ENCODE data around the gene TCP1. TPM values are rescaled to one million over a fixed set of nuclear protein-coding genes. Genes with fewer than 3 reads are reported as not detected.
A peak's percentile ranks its signal among the peaks of the same experiment; 100 is the strongest.
"Not testable (repeated sequence)": the region's sequence is repeated elsewhere in the genome, so short reads cannot be mapped to it uniquely, and the experiment has no call there.

The TCP1 gene
- total and polyA plus RNA-seq, 9 donors: 176 to 229 (median 207) TPM

DNA sequence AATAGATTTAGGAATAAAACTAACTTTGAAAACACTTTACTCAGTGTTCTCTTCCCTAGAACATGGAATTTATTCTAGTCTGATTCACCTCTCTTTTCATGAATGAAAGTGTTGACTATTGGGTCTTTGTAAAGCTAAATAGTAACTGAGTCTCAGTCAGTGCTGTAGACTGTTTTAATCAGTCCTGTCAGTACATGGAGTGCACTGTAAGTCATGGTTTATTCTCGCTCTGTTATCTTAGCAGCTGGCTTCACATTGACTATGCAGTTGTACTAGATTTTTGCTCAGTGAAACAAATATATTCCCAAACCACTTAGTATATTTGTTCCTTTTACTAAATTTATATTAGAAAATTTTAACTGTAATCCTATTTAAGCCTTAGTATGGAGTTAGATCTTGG lies 42.6 kb downstream of the TCP1 start:
- DNase-seq: no peak
- Histone ChIP-seq H3K4me1 (ENCODE audit: control insufficient read depth, insufficient read depth, low read length) (no peaks in the 10 kb centered on the region), H3K27me3 (ENCODE audit: control insufficient read depth, insufficient read depth, low read length) (no peaks in the 10 kb centered on the region), H3K9me3 (replicated peaks; ENCODE audit: control insufficient read depth, low read depth, low read length) (no peaks in the 10 kb centered on the region), H3K4me3 (ENCODE audit: low read length) (no peak overlapping the region), H3K27ac (ENCODE audit: low read length) (no peak overlapping the region), H3K36me3 (ENCODE audit: control insufficient read depth, insufficient read depth, low read length) (peaks cover 45% of the 10 kb centered on the region)
- no CpG with 5 or more reads among the region's 1 CpG for WGBS (ENCODE audit: insufficient coverage)

GRCh38 chr6:159745081-159745480 lies 44.3 kb downstream of the TCP1 start:
- WGBS (ENCODE audit: insufficient coverage): 88% methylated on average over 5 of the region's 7 CpGs

GRCh38 chr6:159742165-159742564 lies 47.2 kb downstream of the TCP1 start:
- Histone ChIP-seq H3K36me3 (ENCODE audit: control insufficient read depth, insufficient read depth, low read length) (peaks cover 46% of the 10 kb centered on the region), H3K4me1 (ENCODE audit: control insufficient read depth, insufficient read depth, low read length) (no peaks in the 10 kb centered on the region), H3K9me3 (replicated peaks; ENCODE audit: control insufficient read depth, low read depth, low read length) (no peaks in the 10 kb centered on the region), H3K27me3 (ENCODE audit: control insufficient read depth, insufficient read depth, low read length) (no peaks in the 10 kb centered on the region), H3K27ac (ENCODE audit: low read length) (no peak overlapping the region), H3K4me3 (ENCODE audit: low read length) (no peak overlapping the region)
- no CpG with 5 or more reads among the region's 1 CpG for WGBS (ENCODE audit: insufficient coverage)
- no peak for DNase-seq

More at GRCh38 chr6:159745081-159745480, 44.3 kb downstream of the TCP1 start:
- no peaks in the 10 kb centered on the region for H3K4me1 ChIP-seq (ENCODE audit: control insufficient read depth, insufficient read depth, low read length)
- no peak overlapping the region for H3K27ac ChIP-seq (ENCODE audit: low read length)
- DNase-seq: no peak
- H3K4me3 ChIP-seq (ENCODE audit: low read length): no peak overlapping the region
- H3K36me3 ChIP-seq (ENCODE audit: control insufficient read depth, insufficient read depth, low read length): peaks cover 48% of the 10 kb centered on the region
- H3K9me3 ChIP-seq (replicated peaks; ENCODE audit: control insufficient read depth, low read depth, low read length): no peaks in the 10 kb centered on the region
- no peaks in the 10 kb centered on the region for H3K27me3 ChIP-seq (ENCODE audit: control insufficient read depth, insufficient read depth, low read length)

DNA sequence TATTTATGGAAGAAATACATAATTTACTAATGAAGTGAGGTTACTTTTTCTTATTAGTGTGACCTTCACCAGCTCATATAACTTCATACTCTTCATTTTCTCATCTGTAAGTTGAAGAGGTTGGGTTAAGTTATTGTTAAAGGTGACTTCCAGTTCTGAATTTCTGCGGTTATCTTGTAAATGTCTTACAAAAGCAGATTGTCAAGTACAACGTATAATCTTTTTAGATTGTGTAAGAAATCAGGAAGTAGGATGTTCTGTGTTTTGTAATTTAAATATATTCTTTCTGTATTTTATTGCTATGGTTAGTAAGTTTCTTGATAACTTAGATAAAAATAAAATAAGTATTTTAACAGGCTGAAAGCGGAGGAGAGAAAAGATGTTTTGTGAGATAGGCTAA lies 50.1 kb downstream of the TCP1 start:
- Histone ChIP-seq H3K27ac (ENCODE audit: low read length) (no peak overlapping the region), H3K9me3 (replicated peaks; ENCODE audit: control insufficient read depth, low read depth, low read length) (no peaks in the 10 kb centered on the region)

GRCh38 chr6:159736908-159737307 lies 52.5 kb downstream of the TCP1 start:
- DNase-seq: no peak
- Histone ChIP-seq H3K36me3 (ENCODE audit: control insufficient read depth, insufficient read depth, low read length) (peaks cover 18% of the 10 kb centered on the region), H3K4me3 (ENCODE audit: low read length) (no peak overlapping the region), H3K9me3 (replicated peaks; ENCODE audit: control insufficient read depth, low read depth, low read length) (no peaks in the 10 kb centered on the region), H3K4me1 (ENCODE audit: control insufficient read depth, insufficient read depth, low read length) (peaks cover 2% of the 10 kb centered on the region), H3K27me3 (ENCODE audit: control insufficient read depth, insufficient read depth, low read length) (no peaks in the 10 kb centered on the region), H3K27ac (ENCODE audit: low read length) (no peak overlapping the region)
- 93% methylated on average over 3 of the region's 7 CpGs for WGBS (ENCODE audit: insufficient coverage)

More for the DNA sequence above, 50.1 kb downstream of the TCP1 start:
- peaks cover 2% of the 10 kb centered on the region for H3K4me1 ChIP-seq (ENCODE audit: control insufficient read depth, insufficient read depth, low read length)
- H3K36me3 ChIP-seq (ENCODE audit: control insufficient read depth, insufficient read depth, low read length): peaks cover 31% of the 10 kb centered on the region
- H3K27me3 ChIP-seq (ENCODE audit: control insufficient read depth, insufficient read depth, low read length): no peaks in the 10 kb centered on the region
- H3K4me3 ChIP-seq (ENCODE audit: low read length): no peak overlapping the region
- no peak for DNase-seq
- WGBS (ENCODE audit: insufficient coverage): no CpG with 5 or more reads among the region's 3 CpGs

- not testable (repeated sequence) for H3K27ac ChIP-seq (ENCODE audit: low read length); H3K4me3 ChIP-seq (ENCODE audit: low read length); H3K4me1 ChIP-seq (ENCODE audit: control insufficient read depth, insufficient read depth, low read length); DNase-seq; H3K27me3 ChIP-seq (ENCODE audit: control insufficient read depth, insufficient read depth, low read length); H3K9me3 ChIP-seq (replicated peaks; ENCODE audit: control insufficient read depth, low read depth, low read length)
- H3K36me3 ChIP-seq (ENCODE audit: control insufficient read depth, insufficient read depth, low read length): peaks cover 11% of the 10 kb centered on the region
- WGBS (ENCODE audit: insufficient coverage): 100% methylated on average over 1 of the region's 12 CpGs
Measured at GRCh38 chr6:159733395-159733794, 56.0 kb downstream of the TCP1 start.

GRCh38 chr6:159732550-159732949 lies 56.9 kb downstream of the TCP1 start:
- H3K27me3 ChIP-seq (ENCODE audit: control insufficient read depth, insufficient read depth, low read length); H3K36me3 ChIP-seq (ENCODE audit: control insufficient read depth, insufficient read depth, low read length); H3K4me1 ChIP-seq (ENCODE audit: control insufficient read depth, insufficient read depth, low read length); H3K9me3 ChIP-seq (replicated peaks; ENCODE audit: control insufficient read depth, low read depth, low read length); DNase-seq; H3K27ac ChIP-seq (ENCODE audit: low read length); H3K4me3 ChIP-seq (ENCODE audit: low read length): not testable (repeated sequence)
- 93% methylated on average over 3 of the region's 12 CpGs for WGBS (ENCODE audit: insufficient coverage)

DNA sequence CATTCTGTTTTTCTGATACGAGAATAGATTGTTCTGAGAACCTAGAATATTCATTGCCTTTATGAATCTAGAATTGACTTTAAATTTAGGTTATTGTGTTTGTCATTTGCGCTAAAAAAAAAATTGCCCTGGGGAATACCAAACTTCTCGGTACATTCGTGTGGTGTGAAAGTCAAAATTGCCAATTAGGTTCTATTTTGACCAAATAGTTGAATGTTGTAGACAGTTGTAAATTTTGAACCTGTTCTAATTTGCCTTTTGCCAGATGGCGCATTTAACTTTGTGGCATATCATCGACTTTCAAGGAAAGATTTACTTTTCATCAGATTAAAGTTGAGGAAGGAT lies 59.1 kb downstream of the TCP1 start:
- H3K36me3 ChIP-seq (ENCODE audit: control insufficient read depth, insufficient read depth, low read length): peaks cover 3% of the 10 kb centered on the region
- peaks cover 6% of the 10 kb centered on the region for H3K4me1 ChIP-seq (ENCODE audit: control insufficient read depth, insufficient read depth, low read length)
- no peaks in the 10 kb centered on the region for H3K27me3 ChIP-seq (ENCODE audit: control insufficient read depth, insufficient read depth, low read length)
- no peak overlapping the region for H3K27ac ChIP-seq (ENCODE audit: low read length)
- no peak for DNase-seq
- no peak overlapping the region for H3K4me3 ChIP-seq (ENCODE audit: low read length)
- no peaks in the 10 kb centered on the region for H3K9me3 ChIP-seq (replicated peaks; ENCODE audit: control insufficient read depth, low read depth, low read length)
- WGBS (ENCODE audit: insufficient coverage): 86% methylated on average over 3 of the region's 6 CpGs

- peaks cover 3% of the 10 kb centered on the region for H3K36me3 ChIP-seq (ENCODE audit: control insufficient read depth, insufficient read depth, low read length)
- 38% methylated on average over 4 of the region's 4 CpGs for WGBS (ENCODE audit: insufficient coverage)
- peaks cover 4% of the 10 kb centered on the region for H3K4me1 ChIP-seq (ENCODE audit: control insufficient read depth, insufficient read depth, low read length)
- H3K4me3 ChIP-seq (ENCODE audit: low read length): no peak overlapping the region
- no peaks in the 10 kb centered on the region for H3K27me3 ChIP-seq (ENCODE audit: control insufficient read depth, insufficient read depth, low read length)
- no peaks in the 10 kb centered on the region for H3K9me3 ChIP-seq (replicated peaks; ENCODE audit: control insufficient read depth, low read depth, low read length)
- peak; percentile 23 for DNase-seq
- H3K27ac ChIP-seq (ENCODE audit: low read length): no peak overlapping the region
Measured at GRCh38 chr6:159729598-159730331, 59.6 kb downstream of the TCP1 start.

- 0% methylated on average over 2 of the region's 9 CpGs for WGBS (ENCODE audit: insufficient coverage)
- DNase-seq: peak; percentile 30
- Histone ChIP-seq H3K27ac (ENCODE audit: low read length) (peak overlapping the region; percentile 98), H3K9me3 (replicated peaks; ENCODE audit: control insufficient read depth, low read depth, low read length) (no peaks in the 10 kb centered on the region), H3K27me3 (ENCODE audit: control insufficient read depth, insufficient read depth, low read length) (no peaks in the 10 kb centered on the region), H3K4me3 (ENCODE audit: low read length) (peak overlapping the region; percentile 94), H3K36me3 (ENCODE audit: control insufficient read depth, insufficient read depth, low read length) (peaks cover 4% of the 10 kb centered on the region), H3K4me1 (ENCODE audit: control insufficient read depth, insufficient read depth, low read length) (peaks cover 4% of the 10 kb centered on the region)
Measured at GRCh38 chr6:159728531-159728964, 60.9 kb downstream of the TCP1 start.
